Activated B cell treated with CpG ODN at 0.5 μM for 24 hours (primary cell): Measurements from ENCODE around the gene SBNO2. TPM values are rescaled to one million over a fixed set of nuclear protein-coding genes. Genes with fewer than 3 reads are reported as not detected.

Experiments
- ATAC-seq: fragments of 200-7000 bp; cut with Tn5 transposase; one replicate; pipeline ENCODE4 v1.10.0; 2021; ENCODE audit warnings: low read depth, mild to moderate bottlenecking, moderate library complexity
- CTCF ChIA-PET: fragments of 350-600 bp; sonication (Branson Sonifier 250); formaldehyde crosslinking; loops from one replicate; lab custom pipeline; 2021; ENCODE audit warnings: antibody characterized with exemption; lab: Charles Lee
- POLR2A ChIA-PET: fragments of 350-600 bp; sonication (Branson Sonifier 250); formaldehyde crosslinking; loops from one replicate; lab custom pipeline; 2021; ENCODE audit warnings: antibody characterized with exemption; lab: Charles Lee
- DNase-seq: peaks from one replicate; pipeline ENCODE4 v3.0.0; 2022
- H3K27ac Mint-ChIP-seq: one replicate; pipeline ENCODE4 v1.8.0; 2020; ENCODE audit warnings: mixed read lengths
- H3K27me3 Mint-ChIP-seq: one replicate; pipeline ENCODE4 v1.8.0; 2021; ENCODE audit warnings: mixed read lengths
- H3K36me3 Mint-ChIP-seq: one replicate; pipeline ENCODE4 v1.8.0; 2021; ENCODE audit warnings: low read depth, mixed read lengths
- H3K4me1 Mint-ChIP-seq: one replicate; pipeline ENCODE4 v1.8.0; 2021; ENCODE audit warnings: mixed read lengths
- H3K4me3 Mint-ChIP-seq: one replicate; pipeline ENCODE4 v1.8.0; 2020; ENCODE audit warnings: mild to moderate bottlenecking, mixed read lengths
- H3K9me3 Mint-ChIP-seq: one replicate; pipeline ENCODE4 v1.8.0; 2020; ENCODE audit warnings: mixed read lengths
- intact Hi-C: fragments of 100-400 bp; cut with micrococcal nuclease; formaldehyde crosslinking; loops from one replicate; pipeline ENCODE4 v1.15.1; 2024
- total RNA-seq: library from RNA; stranded (reverse); gene quantifications from 2 replicates; pipeline ENCODE4 v1.2.3, GENCODE V29; 2022
- TF ChIP-seq, protein P1 (sequence below): fragments of 200-600 bp; IDR thresholded peaks from one replicate; pipeline ENCODE4 v1.8.0; 2022; ENCODE audit warnings: antibody characterized with exemption, mild to moderate bottlenecking

The SBNO2 gene
- total RNA-seq, 1 donor from 2014 or later, result 127 TPM

DNA sequence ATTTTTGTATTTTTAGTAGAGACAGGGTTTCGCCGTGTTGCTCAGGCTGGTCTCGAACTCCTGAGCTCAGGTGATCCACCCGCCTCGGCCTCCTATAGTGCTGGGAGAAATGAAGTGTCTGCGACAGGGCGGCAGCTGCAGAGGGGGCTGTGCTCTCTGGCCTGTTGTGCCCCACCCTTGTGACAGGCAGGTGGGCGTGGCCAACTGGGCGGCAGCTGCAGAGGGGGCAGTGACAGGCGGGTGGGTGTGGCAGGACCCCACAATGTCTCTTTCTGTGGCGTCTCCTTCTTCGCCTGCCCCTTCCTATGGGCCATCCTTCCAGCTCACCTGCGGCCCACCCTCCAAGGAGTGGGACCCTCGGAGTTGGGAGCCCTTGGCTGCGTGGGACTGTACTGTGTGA is 43.3 kb upstream of the SBNO2 start:
- Mint-ChIP-seq H3K9me3 (no peaks in the 10 kb centered on the region), H3K4me1 (peaks cover 14% of the 10 kb centered on the region), H3K36me3 (peaks cover 28% of the 10 kb centered on the region), H3K4me3 (no peak overlapping the region), H3K27me3 (no peaks in the 10 kb centered on the region), H3K27ac (no peak overlapping the region)
- CTCF ChIA-PET, result interaction anchor here (0.9 kb wide), 1 partner anchor 27 kb away, joined by 3 read pairs; no protein-coding TSS in a partner anchor
- intact Hi-C loops, result no loop called here
- POLR2A ChIA-PET, result no interaction called here
- DNase-seq, result no peak
- no peak for ATAC-seq
- TF ChIP-seq, protein P1, sequence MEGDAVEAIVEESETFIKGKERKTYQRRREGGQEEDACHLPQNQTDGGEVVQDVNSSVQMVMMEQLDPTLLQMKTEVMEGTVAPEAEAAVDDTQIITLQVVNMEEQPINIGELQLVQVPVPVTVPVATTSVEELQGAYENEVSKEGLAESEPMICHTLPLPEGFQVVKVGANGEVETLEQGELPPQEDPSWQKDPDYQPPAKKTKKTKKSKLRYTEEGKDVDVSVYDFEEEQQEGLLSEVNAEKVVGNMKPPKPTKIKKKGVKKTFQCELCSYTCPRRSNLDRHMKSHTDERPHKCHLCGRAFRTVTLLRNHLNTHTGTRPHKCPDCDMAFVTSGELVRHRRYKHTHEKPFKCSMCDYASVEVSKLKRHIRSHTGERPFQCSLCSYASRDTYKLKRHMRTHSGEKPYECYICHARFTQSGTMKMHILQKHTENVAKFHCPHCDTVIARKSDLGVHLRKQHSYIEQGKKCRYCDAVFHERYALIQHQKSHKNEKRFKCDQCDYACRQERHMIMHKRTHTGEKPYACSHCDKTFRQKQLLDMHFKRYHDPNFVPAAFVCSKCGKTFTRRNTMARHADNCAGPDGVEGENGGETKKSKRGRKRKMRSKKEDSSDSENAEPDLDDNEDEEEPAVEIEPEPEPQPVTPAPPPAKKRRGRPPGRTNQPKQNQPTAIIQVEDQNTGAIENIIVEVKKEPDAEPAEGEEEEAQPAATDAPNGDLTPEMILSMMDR, result no peak

DNA sequence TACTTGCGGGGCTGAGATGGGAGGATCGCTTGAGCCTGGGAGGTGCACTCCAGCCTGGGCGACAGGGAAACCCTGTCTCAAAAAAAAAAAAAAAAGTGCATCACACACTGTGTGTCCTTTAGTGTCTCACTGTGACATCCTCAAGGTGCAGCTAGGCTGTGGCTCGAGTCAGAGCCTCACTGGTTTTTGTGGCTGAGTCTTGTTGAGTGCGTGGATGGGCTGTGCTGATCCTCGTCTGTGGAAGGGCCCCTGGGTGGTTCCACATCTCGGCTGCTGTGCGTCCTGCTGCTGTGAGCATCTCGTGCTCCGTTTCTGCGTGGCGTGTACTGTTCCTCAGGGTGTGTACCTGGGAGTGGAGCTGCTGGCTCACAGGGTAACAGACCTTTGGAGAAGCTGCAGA is 42.7 kb upstream of the SBNO2 start:
- TF ChIP-seq, protein P1, result no peak
- Mint-ChIP-seq H3K9me3 (no peaks in the 10 kb centered on the region), H3K27me3 (no peaks in the 10 kb centered on the region), H3K4me1 (peaks cover 15% of the 10 kb centered on the region), H3K4me3 (no peak overlapping the region), H3K27ac (no peak overlapping the region), H3K36me3 (peaks cover 29% of the 10 kb centered on the region)
- CTCF ChIA-PET, result interaction anchor here (0.9 kb wide), 1 partner anchor 27 kb away, joined by 3 read pairs; no protein-coding TSS in a partner anchor
- intact Hi-C loops, result no loop called here
- POLR2A ChIA-PET, result interaction anchor here (1.3 kb wide), 1 partner anchor 52 kb away, joined by 5 read pairs; the partner anchor contains the start of gene CIRBP
- no peak for ATAC-seq
- DNase-seq, result no peak

DNA sequence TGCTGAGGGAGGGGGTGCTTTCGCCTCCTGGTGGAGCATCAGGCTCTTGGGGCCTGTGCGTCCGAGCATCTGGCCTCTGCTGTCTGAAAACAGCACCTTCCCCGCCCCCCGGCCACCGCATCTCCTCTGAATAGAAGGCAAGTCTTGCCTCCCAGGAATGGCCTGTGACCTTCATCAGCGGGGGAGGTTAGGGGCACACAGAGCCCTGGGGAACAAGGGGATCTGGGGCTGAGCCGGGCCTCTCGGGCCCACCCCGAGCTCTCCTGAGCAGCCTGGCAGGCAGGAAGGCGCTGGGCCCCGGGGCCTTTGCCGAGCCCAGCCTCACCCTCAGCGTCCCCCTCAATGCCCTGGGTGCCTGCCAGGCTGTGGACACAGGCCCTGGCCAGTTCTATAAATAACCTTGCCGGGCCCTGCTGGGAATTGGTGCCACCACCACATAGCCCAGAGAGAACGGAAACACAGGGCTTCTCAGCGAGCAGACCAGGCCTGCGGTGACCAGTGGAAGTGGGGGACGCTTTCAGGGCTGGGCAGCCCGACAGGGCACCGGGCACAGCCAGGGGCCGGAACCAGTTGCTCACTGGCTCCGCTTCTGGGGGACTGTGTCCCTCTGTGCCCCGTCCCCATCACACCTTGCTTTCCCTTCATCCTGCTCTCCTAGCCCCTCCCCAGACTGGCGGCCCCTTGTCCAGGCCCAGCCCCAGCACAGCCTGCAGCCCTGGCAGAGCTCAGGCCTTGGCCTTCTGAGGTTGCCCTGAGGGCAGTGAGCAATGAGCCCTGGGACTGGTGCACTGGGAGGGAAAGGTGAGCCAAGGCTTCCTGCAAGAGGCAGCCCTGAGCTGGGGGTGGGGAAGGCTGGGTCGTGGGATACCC is 41.0 kb upstream of the SBNO2 start:
- no peaks in the 10 kb centered on the region for H3K9me3 Mint-ChIP-seq
- peaks cover 23% of the 10 kb centered on the region for H3K4me1 Mint-ChIP-seq
- H3K36me3 Mint-ChIP-seq, result peaks cover 34% of the 10 kb centered on the region
- ChIA-PET CTCF (interaction anchor here (1.4 kb wide), 1 partner anchor 102 kb away, joined by 5 read pairs; no protein-coding TSS in a partner anchor), POLR2A (interaction anchor here (1.0 to 1.5 kb wide), 2 partner anchors 21 to 54 kb away, joined by 3 to 11 read pairs; partner anchors contain the start of gene CIRBP)
- DNase-seq, result no peak
- H3K4me3 Mint-ChIP-seq, result no peak overlapping the region
- no peak for ATAC-seq
- peak overlapping the region; percentile 53 for H3K27ac Mint-ChIP-seq
- TF ChIP-seq, protein P1, result no peak
- H3K27me3 Mint-ChIP-seq, result no peaks in the 10 kb centered on the region
- intact Hi-C loops, result no loop called here

DNA sequence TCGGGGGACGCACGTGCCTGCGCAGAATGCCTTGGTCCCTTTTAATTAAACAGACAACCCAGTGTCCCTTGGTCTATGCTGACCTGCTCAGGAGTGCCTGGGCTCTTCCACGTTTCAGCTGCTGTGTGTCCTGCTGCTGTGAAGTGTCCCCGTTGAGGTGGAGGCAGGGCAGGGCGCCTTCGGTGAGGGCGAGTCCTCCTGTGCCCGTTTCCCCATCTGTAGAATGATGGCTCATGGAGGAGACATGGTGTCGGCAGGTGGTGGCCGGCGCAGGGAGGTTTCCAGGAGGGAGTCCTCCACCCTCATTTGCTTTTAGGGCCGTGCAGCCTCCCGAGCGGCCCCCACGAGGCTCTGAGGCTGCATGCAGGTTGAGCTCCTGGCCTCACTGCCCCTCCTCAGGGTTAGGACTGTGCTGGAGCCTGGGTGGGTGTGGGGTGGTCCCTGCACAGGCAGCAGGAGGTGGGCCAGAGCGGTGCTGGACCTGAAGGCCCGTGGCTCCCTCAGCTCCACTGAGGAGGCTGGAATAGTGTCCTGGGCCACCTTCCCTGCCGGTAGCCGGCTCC is 40.3 kb upstream of the SBNO2 start:
- H3K4me3 Mint-ChIP-seq, result no peak overlapping the region
- no peaks in the 10 kb centered on the region for H3K27me3 Mint-ChIP-seq
- H3K36me3 Mint-ChIP-seq, result peaks cover 37% of the 10 kb centered on the region
- intact Hi-C loops, result no loop called here
- POLR2A ChIA-PET, result interaction anchor here (0.8 to 1.5 kb wide), 7 partner anchors 10 to 230 kb away, joined by 3 to 11 read pairs (median 4); partner anchors contain the start of genes ARHGAP45, CIRBP and WDR18
- peaks cover 28% of the 10 kb centered on the region for H3K4me1 Mint-ChIP-seq
- ATAC-seq (no peak), DNase-seq (no peak)
- TF ChIP-seq, protein P1, result no peak
- H3K27ac Mint-ChIP-seq, result peak overlapping the region; percentile 83
- no peaks in the 10 kb centered on the region for H3K9me3 Mint-ChIP-seq
- CTCF ChIA-PET, result interaction anchor here (1.4 to 1.8 kb wide), 2 partner anchors 30 to 101 kb away, joined by 5 read pairs; no protein-coding TSS in a partner anchor
